Tibial artery (tissue), 4 donors: ENCODE measurements around the gene HNRNPH1.

ENCODE experiments used
- DNase-seq, 2 donors: peaks; one replicate each; pipeline ENCODE4 v3.0.0-alpha.2; 2019
- H3K27ac ChIP-seq, 2 donors: fragments of 200-600 bp; sonication (generic) in 1 of 2; 1 replicate in 1 of 2; 2 replicates in 1 of 2; pipeline ENCODE4 v1.5.1; 2018 to 2019; ENCODE audit warnings: mild to moderate bottlenecking in 1 of 2
- H3K27me3 ChIP-seq, 2 donors: fragments of 200-600 bp; sonication (generic) in 1 of 2; one replicate each; pipeline versions ENCODE4 v1.5.1 to v1.6.0; 2016 to 2019
- H3K36me3 ChIP-seq, 3 donors: fragments of 200-600 bp; sonication (generic) in 2 of 3; one replicate each; pipeline ENCODE4 v1.5.1; 2016 to 2019; ENCODE audit warnings: mild to moderate bottlenecking in 2 of 3
- H3K4me1 ChIP-seq, 4 donors: fragments of 200-600 bp; sonication (generic) in 2 of 4; 1 replicate in 3 of 4; 2 replicates in 1 of 4; pipeline ENCODE4 v1.5.1; 2016 to 2019
- H3K4me3 ChIP-seq, 2 donors: fragments of 200-600 bp; sonication (generic) in 1 of 2; 1 replicate in 1 of 2; 2 replicates in 1 of 2; pipeline ENCODE4 v1.5.1; 2018 to 2019; ENCODE audit warnings: mild to moderate bottlenecking in 2 of 2
- H3K9me3 ChIP-seq, 3 donors: fragments of 200-600 bp; sonication (generic) in 1 of 3; one replicate each; pipeline ENCODE4 v1.5.1; 2016 to 2019
- intact Hi-C: fragments of 100-400 bp; cut with DNase I; formaldehyde crosslinking; loops from one replicate; pipeline ENCODE4 v1.15.0; 2023; ENCODE audit warnings: low total_unique reads
- TF ChIP-seq, protein P1 (sequence below), 2 experiments: fragments of 200-600 bp in 1 of 2; fragments of 450-650 bp in 1 of 2; IDR thresholded peaks; one replicate each; pipeline ENCODE4 v1.5.1; 2017 to 2019; ENCODE audit warnings: antibody characterized with exemption in 2 of 2, mild to moderate bottlenecking in 1 of 2, moderate library complexity in 1 of 2

The HNRNPH1 gene

DNA sequence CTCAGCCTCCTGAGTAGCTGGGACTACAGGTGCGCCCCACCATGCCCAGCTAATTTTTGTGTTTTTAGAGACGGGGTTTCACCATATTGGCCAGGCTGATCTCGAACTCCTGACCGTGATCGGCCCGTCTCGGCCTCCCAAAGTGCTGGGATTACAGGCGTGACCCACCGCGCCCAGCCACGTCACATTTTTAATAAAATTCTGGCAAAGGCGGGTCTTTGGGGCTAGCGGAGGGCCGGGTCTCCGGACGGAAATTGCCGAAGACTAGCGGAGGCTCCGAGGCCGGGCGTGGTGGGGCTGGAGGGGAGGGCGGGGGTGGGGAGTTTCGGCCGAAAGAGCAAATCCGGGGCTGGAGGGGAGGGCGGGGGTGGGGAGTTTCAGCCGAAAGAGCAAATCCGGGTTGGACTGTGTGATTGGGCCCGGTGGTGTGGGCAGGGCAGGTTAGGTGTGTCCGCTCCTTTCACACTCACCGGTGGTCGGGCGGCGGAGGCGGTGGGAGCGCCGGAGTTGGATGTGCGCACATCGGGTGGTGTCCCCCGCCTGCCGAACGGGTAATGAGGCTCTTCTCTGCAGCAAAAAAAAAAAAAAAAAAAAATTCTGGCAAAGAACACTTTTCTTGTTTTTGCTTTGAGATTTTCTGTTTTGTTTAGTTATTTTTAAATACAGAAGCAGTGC is 46.0 kb downstream of the HNRNPH1 start:
- Histone ChIP-seq H3K4me3 (no peak overlapping the region), H3K4me1 (no peaks in the 10 kb centered on the region), H3K36me3 (peaks cover 43 to 85% (median 57%) of the 10 kb centered on the region in 3 donors), H3K9me3 (no peaks in the 10 kb centered on the region), H3K27me3 (no peaks in the 10 kb centered on the region), H3K27ac (no peak overlapping the region)
- no peak for DNase-seq
- TF ChIP-seq, protein P1, sequence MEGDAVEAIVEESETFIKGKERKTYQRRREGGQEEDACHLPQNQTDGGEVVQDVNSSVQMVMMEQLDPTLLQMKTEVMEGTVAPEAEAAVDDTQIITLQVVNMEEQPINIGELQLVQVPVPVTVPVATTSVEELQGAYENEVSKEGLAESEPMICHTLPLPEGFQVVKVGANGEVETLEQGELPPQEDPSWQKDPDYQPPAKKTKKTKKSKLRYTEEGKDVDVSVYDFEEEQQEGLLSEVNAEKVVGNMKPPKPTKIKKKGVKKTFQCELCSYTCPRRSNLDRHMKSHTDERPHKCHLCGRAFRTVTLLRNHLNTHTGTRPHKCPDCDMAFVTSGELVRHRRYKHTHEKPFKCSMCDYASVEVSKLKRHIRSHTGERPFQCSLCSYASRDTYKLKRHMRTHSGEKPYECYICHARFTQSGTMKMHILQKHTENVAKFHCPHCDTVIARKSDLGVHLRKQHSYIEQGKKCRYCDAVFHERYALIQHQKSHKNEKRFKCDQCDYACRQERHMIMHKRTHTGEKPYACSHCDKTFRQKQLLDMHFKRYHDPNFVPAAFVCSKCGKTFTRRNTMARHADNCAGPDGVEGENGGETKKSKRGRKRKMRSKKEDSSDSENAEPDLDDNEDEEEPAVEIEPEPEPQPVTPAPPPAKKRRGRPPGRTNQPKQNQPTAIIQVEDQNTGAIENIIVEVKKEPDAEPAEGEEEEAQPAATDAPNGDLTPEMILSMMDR (IDR thresholded peaks at IDR 0.05): no peak
- intact Hi-C loops: no loop called here

DNA sequence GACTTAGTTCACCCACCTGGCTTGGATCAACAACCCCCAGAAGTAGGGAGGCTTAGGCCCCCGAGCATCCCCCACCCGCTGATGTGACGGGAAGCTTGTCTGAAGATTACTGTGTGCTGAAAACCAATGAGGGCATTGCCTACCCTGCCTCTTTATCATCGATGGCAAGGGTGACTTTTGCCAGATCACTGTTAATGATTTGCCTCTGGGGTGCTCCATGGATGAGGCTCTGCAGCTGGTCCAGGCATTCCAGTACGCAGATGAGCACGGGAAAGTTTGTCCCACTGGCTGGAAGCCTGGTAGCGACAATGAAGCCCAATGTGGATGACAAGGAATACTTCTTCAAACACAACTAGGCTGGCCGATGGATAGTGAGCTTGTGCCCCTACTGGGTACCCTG is 51.1 kb downstream of the HNRNPH1 start:
- intact Hi-C loops: no loop called here
- H3K27ac ChIP-seq: no peak overlapping the region
- H3K36me3 ChIP-seq: peaks cover 54 to 93% (median 68%) of the 10 kb centered on the region in 3 donors
- no peaks in the 10 kb centered on the region for H3K4me1 ChIP-seq
- DNase-seq: no peak
- H3K9me3 ChIP-seq: no peaks in the 10 kb centered on the region
- TF ChIP-seq, protein P1 (IDR thresholded peaks at IDR 0.05): no peak
- H3K4me3 ChIP-seq: no peak overlapping the region
- H3K27me3 ChIP-seq: no peaks in the 10 kb centered on the region

DNA sequence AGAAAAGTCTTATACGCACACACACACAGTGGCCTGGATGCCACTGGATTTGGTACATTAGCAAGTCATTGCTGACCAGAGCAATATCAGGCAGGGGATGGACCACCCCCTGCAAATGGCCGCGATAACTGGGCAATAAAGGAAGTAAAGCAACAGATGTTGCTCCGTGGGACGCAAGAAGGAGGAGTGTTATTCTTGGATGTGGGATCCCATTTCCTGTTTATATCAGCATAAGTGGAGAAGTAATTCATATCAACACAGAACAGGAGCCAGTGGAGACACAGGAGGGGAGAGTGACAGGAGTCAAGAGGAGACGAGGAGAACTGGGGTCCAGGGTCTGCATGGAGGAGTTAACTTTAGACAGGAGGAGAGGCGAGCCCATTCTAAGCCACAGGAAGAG is 54.8 kb downstream of the HNRNPH1 start:
- intact Hi-C loops: no loop called here
- Histone ChIP-seq H3K36me3 (peaks cover 57 to 86% (median 67%) of the 10 kb centered on the region in 3 donors), H3K4me1 (no peaks in the 10 kb centered on the region), H3K27me3 (no peaks in the 10 kb centered on the region), H3K9me3 (no peaks in the 10 kb centered on the region), H3K27ac (no peak overlapping the region), H3K4me3 (no peak overlapping the region)
- TF ChIP-seq, protein P1 (IDR thresholded peaks at IDR 0.05): no peak
- no peak for DNase-seq

DNA sequence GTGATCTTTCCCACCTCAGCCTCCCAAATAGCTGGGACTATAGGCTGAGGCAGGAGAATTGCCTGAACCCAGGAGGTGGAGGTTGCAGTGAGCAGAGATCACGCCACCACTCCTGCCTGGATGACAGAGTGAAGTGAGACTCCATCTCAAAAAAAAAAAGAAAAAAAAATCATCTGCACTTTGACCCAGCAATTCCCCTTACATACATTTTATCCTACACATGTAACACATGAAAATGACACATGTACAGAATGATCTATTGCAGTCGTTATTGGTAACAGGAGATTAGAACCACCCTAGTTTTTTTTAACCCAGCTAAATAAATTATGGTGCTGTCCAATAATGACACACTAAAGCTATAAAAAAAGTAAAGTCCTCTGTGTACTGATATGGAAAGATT is 58.9 kb downstream of the HNRNPH1 start:
- TF ChIP-seq, protein P1 (IDR thresholded peaks at IDR 0.05): no peak
- no peak overlapping the region for H3K27ac ChIP-seq
- no peak overlapping the region for H3K4me3 ChIP-seq
- H3K9me3 ChIP-seq: no peaks in the 10 kb centered on the region
- H3K4me1 ChIP-seq: peaks cover 0 to 9% (median 6%) of the 10 kb centered on the region in 4 donors
- no peaks in the 10 kb centered on the region for H3K27me3 ChIP-seq
- peaks cover 51 to 69% (median 56%) of the 10 kb centered on the region in 3 donors for H3K36me3 ChIP-seq
- no peak for DNase-seq
- intact Hi-C loops: no loop called here
